AML-193 (cell line): ENCODE data around the gene SDS.

ENCODE experiments used
- DNase-seq, 2 experiments: peaks; one replicate each; lab custom pipeline; 2025; lab: John Stamatoyannopoulos, UW

SDS gene

DNA sequence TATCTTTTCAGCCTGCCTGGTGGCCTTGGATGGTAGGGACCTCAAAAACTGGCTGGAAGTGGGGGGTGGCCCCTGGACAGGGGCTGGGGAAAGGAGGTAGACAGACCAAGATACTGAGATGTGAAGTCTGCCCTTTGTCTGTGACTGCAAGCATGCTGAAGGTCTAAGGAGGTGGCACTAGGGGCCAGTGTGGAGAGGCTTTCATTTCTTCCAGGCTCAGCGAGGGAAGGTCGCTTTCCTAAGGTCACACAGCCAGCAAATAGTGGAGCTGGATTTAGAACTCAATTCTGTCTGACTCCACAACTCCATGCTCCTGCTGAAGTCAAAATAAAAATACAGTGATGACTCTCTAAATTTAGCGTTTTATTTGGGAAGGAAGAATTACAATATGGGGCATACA, 56.6 kb downstream of the SDS start:
- no peak for DNase-seq

DNA sequence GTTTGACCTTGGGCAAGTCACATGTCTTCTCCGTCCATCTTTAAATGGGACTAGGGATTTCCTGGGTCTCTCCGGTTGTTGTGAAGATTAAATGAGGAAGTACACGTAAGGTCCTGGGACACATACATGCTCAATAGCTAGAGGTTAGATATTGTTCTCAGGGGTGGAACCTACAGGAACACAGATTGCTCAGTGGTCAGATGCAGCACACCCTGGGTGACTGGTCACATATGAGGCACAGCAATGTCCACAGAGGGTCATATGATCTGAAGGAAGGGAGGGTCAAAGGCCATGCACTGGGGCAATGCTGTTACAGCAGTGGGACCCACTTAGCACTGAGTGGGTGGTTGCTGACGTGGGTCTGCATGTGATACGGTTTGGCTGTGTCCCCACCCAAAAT, 57.3 kb downstream of the SDS start:
- no peak for DNase-seq

DNA sequence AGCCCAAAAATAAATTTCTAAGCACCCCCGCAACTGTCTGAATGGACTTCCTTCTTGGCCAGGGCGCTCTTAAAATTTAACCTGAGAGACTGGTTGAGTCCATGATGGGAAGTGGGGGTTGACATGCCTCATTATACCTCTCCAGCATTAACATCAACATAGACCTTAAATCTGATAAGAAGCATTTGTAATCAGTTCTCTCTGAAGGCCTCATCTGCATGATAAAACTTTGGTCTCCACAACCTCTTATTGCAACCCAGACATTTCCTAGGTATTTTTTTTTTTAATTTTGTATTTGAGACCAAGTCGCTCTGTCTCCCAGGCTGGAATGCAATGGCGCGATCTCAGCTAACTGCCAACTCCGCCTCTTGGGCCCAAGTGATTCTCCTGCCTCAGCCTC, 58.4 kb downstream of the SDS start:
- no peak for DNase-seq
